Left cardiac atrium (tissue), 4 donors: Measurements from ENCODE around the gene MSI2. TPM values are rescaled to one million over a fixed set of nuclear protein-coding genes. Genes with fewer than 3 reads are reported as not detected.
A peak's percentile ranks its signal among the peaks of the same experiment; 100 is the strongest.

Source experiments
- ATAC-seq, 2 donors: fragments of 200-7000 bp; cut with Tn5 transposase; one replicate each; pipeline ENCODE4 v1.9.1; 2020; ENCODE audit warnings: mild to moderate bottlenecking in 2 of 2, moderate library complexity in 2 of 2
- DNase-seq: peaks from one replicate; pipeline ENCODE4 v3.0.0-alpha.2; 2020
- intact Hi-C, 2 donors: fragments of 100-400 bp; cut with DNase I; formaldehyde crosslinking; loops; one replicate each; pipeline versions ENCODE4 v1.14.1 to v1.15.1; 2022 to 2023
- total RNA-seq, 2 donors: library from RNA; stranded (reverse); fragmentation: NEBNext Ultra II Directional; extraction: Animal tissue kit (Norgen Biotek cat#: 25700); gene quantifications; one replicate each; pipeline ENCODE4 v1.2.1, GENCODE V29; 2021
- donor health status: DM: no; HTN: yes; CAD: no.
- donor health status: DM: no; HTN: yes; CAD: no; lungs with severe emphysema.
- donor health status: DM: yes; HTN: yes; CAD: no.
- donor health status: Dilated cardiomyopathy.

Gene MSI2
- total RNA-seq, 2 donors from 2014 or later: 84.1 to 95.5 TPM

DNA sequence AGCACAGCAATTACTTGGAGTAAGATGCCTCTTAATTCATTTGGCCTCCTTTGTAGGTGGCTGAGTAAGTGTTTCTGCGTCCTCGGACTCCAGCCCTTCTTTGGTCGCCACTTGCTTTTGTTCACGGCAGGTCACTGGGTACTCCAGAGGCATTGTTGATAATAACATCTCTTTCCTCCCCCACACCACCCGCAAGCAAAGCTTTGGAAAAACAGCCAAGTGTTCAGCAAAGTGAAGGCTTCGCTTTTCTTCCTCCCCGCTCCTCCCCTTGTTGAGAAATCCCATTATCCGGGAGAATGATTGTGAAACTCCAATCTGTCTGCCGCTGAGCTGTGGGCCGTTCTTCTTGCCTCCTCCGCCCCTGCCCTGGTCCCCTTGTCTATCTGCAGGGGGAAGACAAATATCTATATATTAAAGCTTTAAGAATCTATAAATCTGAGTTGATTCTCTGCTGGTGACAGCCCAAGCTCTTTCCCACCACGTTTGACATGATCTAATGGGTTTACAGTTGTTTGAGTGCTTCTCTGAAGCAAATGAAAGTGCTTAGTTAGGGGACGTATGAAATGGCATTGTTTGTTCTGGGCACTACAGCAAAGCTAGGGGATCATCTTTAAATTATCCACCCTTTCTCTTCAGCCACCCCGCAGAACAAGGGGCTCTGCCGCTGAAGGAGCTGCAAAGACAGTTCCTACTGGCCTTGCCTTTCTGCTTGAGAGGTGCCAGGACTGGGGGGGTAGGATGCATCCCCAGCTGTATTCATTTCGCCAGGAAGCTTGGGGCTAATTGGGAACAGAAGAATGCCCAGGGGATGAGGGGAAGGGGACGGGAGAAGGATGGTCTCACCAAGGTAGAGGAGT, 321.7 kb downstream of the MSI2 start:
- DNase-seq (peak; percentile 55), ATAC-seq (peak; percentile 80 to 83)
- intact Hi-C loops: no loop called here

DNA sequence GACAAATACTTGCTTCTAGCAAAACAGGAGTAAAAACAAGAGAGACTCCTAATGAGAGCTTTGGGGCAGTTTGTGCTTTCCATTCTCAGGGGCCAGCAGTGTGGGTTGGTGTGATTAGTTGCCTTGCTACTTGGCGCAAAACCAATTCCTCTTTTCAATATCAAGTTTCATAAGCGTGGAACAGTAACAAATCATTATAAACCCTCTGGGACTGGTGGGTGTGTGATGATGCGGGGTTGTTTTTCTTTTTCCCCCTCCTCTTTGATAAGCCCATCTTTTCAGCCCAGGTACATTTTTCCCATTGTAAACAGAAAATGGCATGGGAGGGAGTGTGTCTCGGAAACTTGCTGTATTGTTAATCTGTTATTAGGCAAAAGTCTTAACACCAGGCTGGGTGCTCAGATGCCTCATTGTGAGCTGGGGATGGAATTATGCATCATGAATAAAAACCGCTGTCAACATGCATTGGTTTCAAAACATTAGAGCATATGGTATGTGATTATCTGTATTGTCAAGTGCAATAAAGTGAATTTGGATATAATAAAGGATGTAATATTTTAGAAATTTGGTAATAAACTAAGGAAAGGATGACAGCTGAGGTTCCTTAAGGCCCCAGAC, 322.4 kb downstream of the MSI2 start:
- ATAC-seq (peak in 1 of 2 donors; percentile 30), DNase-seq (no peak)
- intact Hi-C loops: no loop called here

DNA sequence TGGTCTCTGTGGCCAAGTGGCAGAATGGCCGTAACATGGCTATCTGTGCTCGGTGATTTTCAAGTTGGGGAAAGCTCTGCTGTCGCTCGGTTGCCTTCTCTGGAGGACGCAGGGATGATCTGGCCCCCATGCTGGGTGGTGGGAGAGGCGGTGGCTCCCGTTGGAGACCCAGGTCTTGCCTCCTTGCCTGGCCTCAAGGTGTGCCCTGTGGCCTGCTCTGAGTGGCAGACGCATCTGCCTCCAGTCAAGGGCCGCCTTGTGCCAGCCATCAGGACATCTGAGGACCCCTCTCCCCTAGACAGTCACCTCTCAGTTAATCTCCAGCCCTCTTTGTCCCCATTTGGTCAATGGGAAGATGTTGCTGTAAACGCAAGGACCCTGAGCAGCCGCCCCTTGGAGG, 322.9 kb downstream of the MSI2 start:
- intact Hi-C loops: no loop called here
- ATAC-seq (no peak), DNase-seq (no peak)

DNA sequence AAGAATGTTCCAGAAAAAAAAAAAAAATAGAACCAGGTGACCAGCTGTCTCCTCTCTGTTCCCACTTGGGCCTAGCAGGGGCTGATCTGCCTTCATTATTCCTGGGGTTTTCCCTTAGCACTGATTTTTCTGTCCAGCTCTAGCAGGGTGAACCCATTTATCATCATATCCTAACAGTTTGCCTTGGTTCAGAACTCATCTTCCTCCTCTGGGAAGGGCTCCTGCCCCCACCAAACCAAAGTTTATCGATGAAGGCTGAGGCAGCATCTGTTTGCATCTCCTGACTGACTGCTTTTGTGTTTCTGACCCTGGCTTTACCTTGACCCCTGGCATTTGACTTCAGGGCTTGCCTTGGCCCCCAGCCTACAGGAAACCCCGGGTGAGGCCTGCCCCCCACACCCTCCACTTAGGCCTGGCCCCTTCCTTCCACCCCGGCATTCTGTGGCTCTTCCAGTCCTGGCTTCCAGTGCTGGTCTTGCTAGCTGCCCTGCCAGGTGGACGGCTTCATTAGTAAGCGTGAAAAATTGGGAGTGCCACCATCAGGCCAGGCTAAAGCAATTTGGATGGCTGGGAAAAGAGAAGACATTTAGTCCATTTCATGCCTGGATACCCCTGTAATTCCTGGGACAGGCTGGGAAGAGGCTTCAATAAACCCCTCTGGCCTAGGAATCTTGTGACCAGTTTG, 323.9 kb downstream of the MSI2 start:
- DNase-seq (no peak), ATAC-seq (no peak)
- intact Hi-C loops: no loop called here

DNA sequence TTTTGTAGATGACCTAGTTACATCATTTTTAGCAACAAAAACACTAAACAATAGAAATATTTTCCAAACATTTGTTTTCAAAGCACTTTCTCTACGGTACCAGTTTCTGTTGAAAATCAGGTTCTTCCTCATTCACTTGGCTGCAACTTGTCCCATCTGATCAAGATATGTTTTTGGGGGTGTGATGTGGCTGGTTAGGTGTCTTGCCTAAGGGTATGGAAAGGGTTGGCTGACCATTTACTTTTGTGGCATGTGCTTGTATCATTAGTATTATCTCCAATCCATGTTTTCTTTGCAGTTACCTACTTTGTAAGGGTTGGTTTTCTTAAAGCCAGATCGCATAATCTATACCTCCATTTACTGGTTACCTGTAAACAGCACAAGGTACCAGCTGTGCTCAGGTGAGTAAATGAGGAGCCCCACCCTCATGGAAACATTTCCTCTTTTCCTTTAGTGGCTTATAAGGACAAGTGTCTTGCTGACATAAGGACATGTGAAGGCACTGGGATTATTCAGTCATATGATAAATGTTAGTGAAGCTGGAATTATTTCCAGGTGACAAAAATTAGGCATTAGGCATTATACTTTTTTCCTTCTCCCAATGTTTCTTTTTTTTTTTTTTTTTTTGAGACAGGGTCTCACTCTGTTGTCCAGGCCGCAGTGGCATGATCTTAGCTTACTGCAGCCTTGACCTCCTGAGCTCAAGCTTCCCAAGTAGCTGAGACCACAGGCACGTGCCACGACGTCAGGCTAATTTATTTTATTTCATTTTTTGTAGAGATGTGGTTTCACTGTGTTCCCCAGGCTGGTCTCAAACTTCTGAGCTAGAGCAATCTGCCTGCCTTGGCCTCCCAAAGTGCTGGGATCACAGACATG, 326.8 kb downstream of the MSI2 start:
- no peak for DNase-seq
- ATAC-seq: no peak
- intact Hi-C loops: no loop called here

DNA sequence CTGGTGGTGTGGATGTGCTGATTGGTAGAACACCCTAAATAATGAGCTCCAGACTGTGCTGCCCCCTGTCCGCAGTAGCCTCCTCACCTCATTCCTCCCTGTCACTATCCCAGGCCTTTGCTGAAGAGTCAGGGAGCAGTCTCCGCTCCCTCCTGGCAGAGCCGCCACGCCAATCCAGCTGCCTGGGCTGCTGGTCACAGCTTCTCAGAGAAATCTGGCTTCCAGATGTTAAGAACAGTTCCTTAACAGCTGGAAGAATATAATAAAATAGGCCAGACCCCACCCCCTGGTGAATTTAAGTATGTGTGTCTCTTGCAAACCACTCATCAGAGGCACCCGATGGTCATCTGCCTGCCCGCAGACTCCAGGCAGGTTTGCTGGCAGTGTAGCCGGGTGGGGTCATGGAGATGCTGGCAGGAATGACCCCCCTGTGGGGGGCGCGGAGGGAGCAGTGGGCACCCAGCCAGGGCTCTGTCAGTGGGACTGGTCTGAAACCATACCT, 327.8 kb downstream of the MSI2 start:
- peak in 1 of 2 donors; percentile 24 for ATAC-seq
- DNase-seq: no peak

DNA sequence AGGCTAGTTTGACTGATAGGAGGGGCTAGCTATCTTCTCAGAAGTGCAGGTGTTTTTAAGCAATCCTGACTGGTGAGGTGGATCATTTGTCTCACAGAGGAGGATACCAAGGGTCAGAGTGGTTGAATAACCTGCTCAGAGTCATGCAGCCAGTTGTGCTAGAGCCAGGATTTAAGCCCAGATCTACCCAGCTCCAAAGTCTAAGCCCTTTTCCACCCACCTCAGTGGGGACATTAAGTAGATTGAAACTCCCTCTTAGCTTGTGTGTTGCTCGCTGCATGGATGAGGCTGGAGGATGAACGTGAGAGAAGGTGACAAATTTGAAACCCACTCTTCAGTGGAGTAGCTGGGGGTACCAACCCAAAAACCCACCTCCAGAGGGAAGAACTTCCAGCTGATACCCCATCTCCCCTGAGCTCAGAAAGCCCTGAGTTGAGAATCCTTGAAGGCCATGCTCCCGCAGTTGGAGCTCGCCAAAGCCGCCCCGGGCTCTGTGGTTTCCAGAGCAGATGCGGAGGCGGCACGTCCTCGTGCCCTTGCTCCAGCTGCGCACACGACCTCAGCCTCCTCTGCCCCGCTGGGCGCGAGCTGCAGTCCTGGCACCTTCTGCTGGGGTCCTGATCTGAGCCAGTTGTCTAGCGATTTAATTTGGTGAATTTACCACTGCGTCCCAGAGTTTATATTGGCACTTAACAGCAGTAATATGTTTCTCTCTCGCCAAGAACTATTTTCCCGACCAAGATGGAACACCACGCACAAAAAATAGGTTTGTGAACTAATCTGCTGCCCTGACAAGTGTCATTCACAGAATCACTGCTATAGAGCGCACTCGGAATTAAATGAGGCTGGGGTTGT, 329.2 kb downstream of the MSI2 start:
- DNase-seq: no peak
- ATAC-seq: peak in 1 of 2 donors; percentile 56
- intact Hi-C loops: no loop called here

More for the DNA sequence above, 327.8 kb downstream of the MSI2 start:
- intact Hi-C loops: no loop called here

DNA sequence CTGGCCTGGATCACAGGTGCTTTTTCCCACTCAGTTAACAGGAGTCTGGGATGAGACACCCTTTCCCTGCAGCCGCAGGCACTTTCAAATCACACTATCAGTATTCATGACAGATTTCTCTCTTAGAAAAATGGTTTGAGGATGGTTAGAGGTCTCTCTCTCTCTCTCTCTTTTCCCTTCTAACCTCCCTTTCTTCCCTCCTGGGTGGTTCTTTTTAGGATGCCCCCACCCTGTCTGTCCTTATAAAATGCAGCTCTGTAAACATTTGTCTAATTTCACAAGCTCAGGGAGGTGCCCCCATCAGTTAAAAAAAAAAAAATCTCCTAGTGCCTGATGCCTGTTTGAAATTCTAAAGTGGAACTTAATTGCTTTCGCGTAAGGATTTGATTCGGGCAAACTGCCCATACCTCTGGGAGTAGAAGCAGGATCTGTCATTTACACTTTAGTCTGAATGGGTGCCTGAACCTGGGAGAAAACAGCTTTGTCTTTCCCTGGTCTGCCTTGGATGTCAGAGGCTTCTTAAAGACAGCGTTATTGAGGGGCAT, 329.9 kb downstream of the MSI2 start:
- intact Hi-C loops: no loop called here
- no peak for ATAC-seq
- no peak for DNase-seq

DNA sequence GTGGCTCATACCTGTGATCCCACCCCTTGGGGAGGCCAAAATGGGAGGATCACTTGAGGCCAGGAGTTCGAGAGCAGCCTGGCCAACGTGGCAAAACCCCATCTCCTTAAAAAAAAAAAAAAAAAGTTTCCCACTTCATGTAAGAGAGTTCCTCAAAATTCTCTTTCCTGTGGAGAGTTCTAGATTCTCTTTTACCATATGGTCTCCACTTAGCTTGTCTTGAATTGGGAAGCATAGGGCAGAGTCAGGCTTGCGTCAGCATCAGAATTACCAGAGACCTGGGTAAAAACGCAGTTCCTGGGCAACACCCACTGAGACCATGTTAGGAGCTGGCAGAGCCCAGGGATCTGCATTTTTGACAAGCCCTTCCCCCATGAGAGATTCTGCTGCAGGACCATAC, 330.4 kb downstream of the MSI2 start:
- intact Hi-C loops: no loop called here
- DNase-seq (no peak), ATAC-seq (no peak)

DNA sequence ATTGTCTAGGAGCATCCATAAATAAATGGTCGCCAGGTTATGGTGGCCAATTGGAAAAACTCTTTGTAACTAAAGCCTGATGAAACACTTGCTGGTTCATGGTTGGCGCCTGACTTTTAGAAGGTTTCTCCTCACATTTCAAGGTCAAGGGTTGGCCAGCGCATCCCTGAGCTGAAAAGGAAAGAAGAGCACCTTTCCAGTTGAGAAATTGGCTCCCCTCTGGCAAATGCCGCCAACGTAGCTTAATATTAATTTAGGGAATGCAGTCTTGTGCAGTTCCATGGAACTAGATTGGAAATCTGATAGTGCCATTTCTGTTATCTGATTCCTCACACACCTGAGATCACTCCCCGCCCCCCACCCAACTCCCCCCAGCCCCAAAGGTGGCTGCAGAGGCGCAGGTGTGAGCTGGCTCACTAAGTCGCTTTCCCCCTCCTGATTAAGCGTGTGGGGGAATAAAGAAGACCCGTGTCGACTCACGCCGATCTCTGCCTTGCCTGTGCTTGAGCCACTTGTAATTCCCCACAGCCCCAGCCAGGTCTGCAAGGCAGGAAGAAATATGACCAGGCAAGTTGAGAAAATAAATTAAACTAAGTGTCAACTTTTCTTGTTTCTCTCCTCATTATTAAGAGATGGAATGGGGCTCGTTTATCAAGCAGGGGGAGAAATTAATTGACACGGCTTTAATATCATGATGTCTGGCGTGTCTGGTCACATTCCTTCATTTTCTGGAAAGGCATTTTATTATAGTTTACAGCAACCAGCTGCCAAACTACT, 331.1 kb downstream of the MSI2 start:
- ATAC-seq: no peak

DNA sequence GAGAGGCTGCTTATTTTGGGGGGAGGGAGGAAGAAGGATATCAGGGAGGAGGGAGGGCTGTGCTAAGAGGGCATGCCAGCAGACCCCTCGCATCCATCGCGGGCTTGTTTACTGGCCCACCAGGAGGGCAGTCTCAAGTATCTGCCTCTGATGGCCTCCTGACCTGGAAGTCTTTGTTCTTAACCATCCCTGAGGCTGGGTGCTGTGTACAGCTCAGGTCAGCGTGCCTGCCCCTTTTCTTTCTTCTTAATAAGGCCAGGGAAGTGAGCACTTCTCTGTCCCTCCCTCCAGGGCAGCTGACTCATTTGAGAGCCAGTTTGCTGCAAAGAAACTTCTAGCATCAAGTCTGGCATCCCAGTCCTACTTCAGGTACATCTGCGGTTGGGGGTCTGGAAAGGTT, 331.8 kb downstream of the MSI2 start:
- no peak for ATAC-seq

More for the DNA sequence above, 331.1 kb downstream of the MSI2 start:
- no peak for DNase-seq
- intact Hi-C loops: no loop called here

DNA sequence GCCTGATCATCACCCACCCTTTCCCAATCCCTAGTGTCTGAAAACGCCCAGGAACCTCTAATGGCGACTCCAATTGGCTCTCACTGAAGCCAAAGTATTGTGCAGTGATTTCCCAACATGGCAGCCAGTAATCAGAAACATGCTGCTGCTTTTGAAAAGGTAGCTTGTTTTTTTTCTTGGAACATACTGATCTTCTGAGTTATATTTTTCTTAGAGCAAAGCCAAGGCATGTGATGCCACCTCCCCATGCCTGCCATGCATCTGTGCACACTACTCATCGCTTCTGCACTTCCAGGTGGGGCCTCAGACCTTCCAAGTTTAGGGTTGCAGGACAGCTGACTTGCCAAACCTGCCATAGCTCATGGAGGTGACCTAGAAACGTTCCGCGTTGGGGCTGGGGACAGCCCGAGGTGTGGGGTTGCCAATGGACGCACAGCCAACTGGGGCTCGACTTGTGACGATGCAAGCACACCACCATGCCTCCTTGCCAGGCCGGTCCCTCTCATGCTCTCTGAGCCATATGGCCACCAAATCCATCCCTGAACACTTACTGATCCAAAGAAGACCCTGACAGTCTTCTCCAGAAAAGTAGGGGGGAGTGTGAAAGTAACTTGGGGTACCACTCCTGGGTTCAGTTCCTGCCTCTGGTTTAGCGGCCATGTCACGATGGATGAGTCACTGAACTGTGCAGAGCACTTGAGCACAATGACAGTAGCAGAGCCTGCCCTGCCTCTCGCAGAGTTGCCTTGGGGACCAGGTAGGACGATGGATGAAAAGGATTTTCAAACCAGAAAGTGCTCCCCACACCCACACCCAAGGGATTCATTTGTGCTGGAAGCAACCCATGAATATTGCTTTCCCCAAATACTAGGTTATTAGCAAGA, 333.1 kb downstream of the MSI2 start:
- peak in 1 of 2 donors; percentile 46 for ATAC-seq
- no peak for DNase-seq
- intact Hi-C loops: no loop called here

More for the DNA sequence above, 331.8 kb downstream of the MSI2 start:
- DNase-seq: no peak
- intact Hi-C loops: no loop called here

DNA sequence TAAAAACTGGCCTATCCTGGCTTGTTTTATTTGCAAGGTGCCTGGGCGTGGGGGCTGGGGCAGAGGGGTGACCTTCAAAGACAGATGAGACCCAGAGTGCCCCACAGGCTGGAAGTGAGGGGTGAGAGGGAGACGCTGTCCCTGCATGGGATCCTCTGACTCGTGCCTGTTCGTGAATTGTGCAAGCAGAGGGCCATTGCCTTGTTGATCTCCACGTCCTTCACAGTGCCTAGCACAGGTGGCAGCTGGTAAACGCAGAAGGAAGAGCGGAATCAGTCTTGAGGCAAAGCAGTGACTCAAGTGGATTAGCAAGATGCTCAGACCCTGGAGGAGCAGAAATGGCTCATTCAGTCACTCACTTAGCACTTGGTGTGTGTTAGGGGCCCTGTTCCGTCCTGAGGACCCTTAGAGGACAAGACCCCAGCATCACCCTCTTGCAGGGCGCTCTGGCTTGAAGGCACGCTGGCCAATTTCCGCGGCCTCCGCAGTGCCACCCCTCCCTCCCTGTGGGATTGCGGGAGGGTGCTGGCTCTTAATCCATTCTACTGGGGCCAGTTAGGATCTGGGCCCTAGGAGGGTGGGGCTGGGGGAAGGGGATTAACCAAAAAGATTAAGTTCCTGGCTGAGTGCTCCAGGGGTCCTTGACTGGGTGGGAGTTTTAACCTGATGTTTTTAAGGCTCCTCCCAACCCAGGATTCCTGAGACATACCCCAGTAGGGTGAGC, 337.6 kb downstream of the MSI2 start:
- intact Hi-C loops: no loop called here

DNA sequence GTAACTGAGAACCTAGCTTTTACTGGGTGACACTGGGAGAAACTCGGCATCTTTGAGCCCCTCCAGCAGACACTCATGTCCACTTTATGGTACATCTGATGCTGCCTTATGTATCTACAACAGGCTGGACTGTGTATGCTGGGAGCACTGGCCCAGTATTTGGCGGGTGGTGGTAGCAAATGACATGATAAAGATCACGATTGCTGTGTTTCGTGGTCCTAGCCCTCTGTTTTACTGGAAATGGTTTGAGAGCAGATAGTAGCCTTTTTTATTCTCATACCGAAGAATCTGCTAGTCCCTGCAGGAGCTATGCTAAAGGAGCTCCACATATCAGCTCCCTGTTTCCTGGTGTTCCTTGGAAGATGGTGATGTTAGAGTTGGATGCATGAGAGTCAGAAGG, 338.4 kb downstream of the MSI2 start:
- ATAC-seq: no peak
- DNase-seq: no peak
- intact Hi-C loops: loop anchor here in 1 of 2 donors (5.0 kb wide), 1 partner anchor 153 kb away; the partner anchor contains the start of gene CCDC182

More for the DNA sequence above, 337.6 kb downstream of the MSI2 start:
- ATAC-seq (no peak), DNase-seq (no peak)

DNA sequence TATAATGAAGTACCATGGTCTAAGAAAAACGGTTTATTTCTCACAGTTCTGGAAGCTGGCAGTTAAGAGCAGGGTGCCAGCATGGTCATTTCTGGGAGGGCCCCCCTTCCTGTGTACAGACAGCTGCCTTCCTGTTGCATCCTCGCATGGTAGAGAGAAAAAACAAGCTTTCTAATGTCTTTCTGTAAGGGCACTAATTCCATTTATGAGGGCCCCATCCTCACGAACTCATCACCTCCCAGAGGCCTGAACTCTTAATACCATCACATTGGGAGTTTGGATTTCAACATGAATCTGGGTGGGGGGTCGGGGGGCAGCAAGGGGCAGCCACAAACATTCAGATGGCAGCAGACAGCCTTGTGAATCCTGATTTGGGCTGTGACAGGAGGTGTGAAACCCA, 339.1 kb downstream of the MSI2 start:
- intact Hi-C loops: loop anchor here in 1 of 2 donors (5.0 kb wide), 1 partner anchor 152 kb away; the partner anchor contains the start of gene CCDC182
- DNase-seq (no peak), ATAC-seq (no peak)
